WERI-Rb-1 (cell line): ENCODE results near the gene TEX54.
A peak's percentile ranks its signal among the peaks of the same experiment; 100 is the strongest.
"Not testable (repeated sequence)": the region's sequence is repeated elsewhere in the genome, so short reads cannot be mapped to it uniquely, and the experiment has no call there.

Experiments used
- DNase-seq: peaks from one replicate; pipeline ENCODE4 v3.0.0-alpha.2; 2020
- H3K27ac ChIP-seq: fragments of 250-450 bp; sonication (Bioruptor Pico); 2 replicates; pipeline ENCODE4 v1.5.1; 2020; ENCODE audit warnings: mild to moderate bottlenecking, moderate library complexity
- H3K27me3 ChIP-seq: fragments of 250-450 bp; sonication (Bioruptor Pico); 2 replicates; pipeline ENCODE4 v1.5.1; 2021; ENCODE audit warnings: mild to moderate bottlenecking, low read depth, moderate library complexity; ENCODE audit not compliant: insufficient read depth, severe bottlenecking
- H3K36me3 ChIP-seq: fragments of 250-450 bp; sonication (Bioruptor Pico); 2 replicates; pipeline ENCODE4 v1.5.1; 2020; ENCODE audit warnings: mild to moderate bottlenecking, moderate library complexity
- H3K4me3 ChIP-seq: 2 replicates; pipeline ENCODE4 v1.5.1; 2011; ENCODE audit warnings: low read depth, mild to moderate bottlenecking, control low read depth, low read length
- H3K9me3 ChIP-seq: fragments of 250-450 bp; sonication (Bioruptor Pico); 2 replicates; pipeline ENCODE4 v1.5.1; 2021; ENCODE audit warnings: mild to moderate bottlenecking, moderate library complexity; ENCODE audit not compliant: severe bottlenecking
- TF ChIP-seq, protein P1 (sequence below): IDR thresholded peaks from 2 replicates; pipeline ENCODE4 v1.5.1; 2011; ENCODE audit warnings: low read depth, mild to moderate bottlenecking, control low read depth, inconsistent platforms, low read length

TEX54 gene

DNA sequence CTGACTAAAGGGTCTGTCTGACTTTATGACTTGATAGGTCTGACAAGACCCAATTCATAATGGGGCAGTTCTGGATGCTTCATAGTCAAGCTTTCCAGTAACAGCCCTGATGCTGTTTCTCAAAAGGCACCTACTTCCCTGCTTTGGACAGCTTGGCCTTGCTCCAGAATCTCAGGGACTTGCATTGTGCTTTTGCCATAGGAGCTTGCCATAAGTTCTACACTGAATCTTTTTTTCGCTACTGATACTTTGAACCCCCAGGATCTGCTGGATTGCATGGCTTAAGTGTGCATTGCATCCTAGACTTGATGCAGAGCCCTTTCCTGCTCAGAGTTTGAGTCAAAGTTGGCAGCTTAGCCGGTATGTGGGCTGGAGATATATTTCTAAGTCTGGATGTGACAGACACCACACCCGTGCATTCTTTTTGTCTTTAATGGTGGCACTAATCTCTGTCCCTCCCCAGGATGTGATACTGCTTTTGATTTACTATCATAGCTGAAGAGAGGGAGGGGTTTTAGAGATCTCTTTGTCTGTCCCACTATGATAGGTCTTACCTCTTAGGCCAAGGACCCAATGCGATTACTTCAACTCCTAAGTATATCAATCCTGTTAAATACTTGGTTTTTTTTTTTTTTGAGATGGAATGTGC lies 31.2 kb upstream of the TEX54 start:
- Histone ChIP-seq H3K9me3 (no peaks in the 10 kb centered on the region), H3K27ac (no peak overlapping the region), H3K27me3 (no peaks in the 10 kb centered on the region), H3K36me3 (peaks cover 51% of the 10 kb centered on the region), H3K4me3 (no peak overlapping the region)
- no peak for DNase-seq
- TF ChIP-seq, protein P1, sequence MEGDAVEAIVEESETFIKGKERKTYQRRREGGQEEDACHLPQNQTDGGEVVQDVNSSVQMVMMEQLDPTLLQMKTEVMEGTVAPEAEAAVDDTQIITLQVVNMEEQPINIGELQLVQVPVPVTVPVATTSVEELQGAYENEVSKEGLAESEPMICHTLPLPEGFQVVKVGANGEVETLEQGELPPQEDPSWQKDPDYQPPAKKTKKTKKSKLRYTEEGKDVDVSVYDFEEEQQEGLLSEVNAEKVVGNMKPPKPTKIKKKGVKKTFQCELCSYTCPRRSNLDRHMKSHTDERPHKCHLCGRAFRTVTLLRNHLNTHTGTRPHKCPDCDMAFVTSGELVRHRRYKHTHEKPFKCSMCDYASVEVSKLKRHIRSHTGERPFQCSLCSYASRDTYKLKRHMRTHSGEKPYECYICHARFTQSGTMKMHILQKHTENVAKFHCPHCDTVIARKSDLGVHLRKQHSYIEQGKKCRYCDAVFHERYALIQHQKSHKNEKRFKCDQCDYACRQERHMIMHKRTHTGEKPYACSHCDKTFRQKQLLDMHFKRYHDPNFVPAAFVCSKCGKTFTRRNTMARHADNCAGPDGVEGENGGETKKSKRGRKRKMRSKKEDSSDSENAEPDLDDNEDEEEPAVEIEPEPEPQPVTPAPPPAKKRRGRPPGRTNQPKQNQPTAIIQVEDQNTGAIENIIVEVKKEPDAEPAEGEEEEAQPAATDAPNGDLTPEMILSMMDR = no peak

DNA sequence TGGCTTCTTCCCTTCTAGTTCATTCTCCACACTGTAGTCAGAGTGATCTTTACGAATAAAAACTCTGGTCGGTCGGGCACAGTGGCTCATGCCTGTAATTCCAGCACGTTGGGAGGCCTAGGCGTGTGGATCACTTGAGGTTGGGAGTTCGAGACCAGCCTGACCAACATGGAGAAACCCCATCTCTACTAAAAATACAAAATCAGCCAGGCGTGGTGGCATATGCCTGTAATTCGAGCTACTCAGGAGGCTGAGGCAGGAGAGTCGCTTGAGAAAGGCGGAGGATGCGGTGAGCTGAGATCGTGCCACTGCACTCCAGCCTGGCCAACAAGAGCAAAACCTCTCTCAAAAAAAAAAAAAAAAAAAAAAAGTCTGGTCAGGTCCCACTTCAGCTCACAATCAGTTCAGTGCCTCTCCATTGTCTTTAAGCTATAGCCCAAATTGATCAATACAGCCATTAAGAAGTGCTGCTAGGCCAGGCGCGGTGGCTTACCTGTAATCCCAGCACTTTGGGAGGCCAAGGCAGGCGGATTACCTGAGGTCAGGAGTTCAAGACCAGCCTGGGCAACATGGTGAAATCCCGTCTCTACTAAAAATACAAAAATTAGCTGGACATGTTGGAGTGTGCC lies 29.0 kb upstream of the TEX54 start:
- Histone ChIP-seq H3K36me3 (peaks cover 41% of the 10 kb centered on the region), H3K27ac (peak overlapping the region; percentile 92)
- not testable (repeated sequence) for H3K4me3 ChIP-seq

DNA sequence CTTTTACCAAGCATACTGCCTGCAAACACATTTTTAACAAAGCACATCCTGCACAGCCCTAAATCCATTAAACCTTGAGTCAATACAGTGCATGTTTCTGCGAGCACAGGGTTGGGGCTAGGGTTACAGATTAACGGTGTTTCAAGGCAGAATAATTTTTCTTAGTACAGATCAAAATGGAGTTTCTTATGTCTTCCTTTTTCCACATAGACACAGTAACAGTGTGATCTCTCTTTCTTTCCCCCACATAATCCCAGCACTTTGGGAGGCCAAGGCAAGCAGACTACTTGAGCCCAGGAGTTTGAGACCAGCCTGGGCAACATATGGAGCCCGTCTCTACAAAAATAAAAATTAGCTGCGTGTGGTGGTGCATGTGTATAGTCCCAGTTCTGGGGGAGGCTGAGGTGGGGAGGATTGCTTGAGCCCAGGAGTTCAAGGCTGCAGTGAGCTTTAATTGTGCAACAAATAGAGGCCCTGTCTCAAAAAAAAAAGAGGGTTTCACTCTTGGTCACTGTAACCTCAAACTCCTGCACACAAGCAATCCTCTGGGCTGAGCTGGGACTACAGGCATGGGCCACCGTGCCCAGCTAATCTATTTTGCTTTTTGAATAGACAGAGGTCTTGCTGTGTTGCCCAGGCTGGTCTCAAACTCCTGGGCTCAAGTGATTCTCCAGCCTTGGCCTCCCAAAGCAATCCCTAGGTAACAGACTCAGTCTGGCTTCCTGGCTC lies 28.4 kb upstream of the TEX54 start:
- peak overlapping the region; percentile 92 for H3K27ac ChIP-seq

More for the DNA sequence above, 29.0 kb upstream of the TEX54 start:
- H3K9me3 ChIP-seq, H3K27me3 ChIP-seq: not testable (repeated sequence)
- DNase-seq = peak; percentile 54

DNA sequence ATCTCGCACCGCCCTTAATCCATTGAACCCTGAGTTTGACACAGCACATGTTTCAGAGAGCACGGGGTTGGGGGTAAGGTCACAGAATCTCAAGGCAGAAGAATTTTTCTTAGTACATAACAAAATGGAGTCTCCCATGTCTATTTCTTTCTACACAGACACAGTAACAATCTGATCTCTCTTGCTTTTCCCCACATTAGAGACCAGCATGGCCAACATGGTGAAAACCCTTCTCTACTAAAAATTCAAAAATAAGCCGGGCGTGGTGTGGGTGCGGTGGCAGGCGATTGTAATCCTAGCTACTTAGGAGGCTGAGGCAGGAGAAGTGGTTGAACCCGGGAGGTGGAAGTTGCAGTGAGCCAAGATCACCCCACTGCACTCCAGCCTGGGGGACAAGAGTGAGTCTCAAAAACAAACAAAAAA lies 26.7 kb upstream of the TEX54 start:
- peak overlapping the region; percentile 92 for H3K27ac ChIP-seq
- DNase-seq, H3K4me3 ChIP-seq, H3K27me3 ChIP-seq, H3K9me3 ChIP-seq: not testable (repeated sequence)
- peaks cover 39% of the 10 kb centered on the region for H3K36me3 ChIP-seq

More for the DNA sequence above, 28.4 kb upstream of the TEX54 start:
- H3K36me3 ChIP-seq = peaks cover 35% of the 10 kb centered on the region
- 0 out of 2 replicates have a peak overlapping the region, but pooled peaks have one; percentile 5 for H3K4me3 ChIP-seq
- no peaks in the 10 kb centered on the region for H3K27me3 ChIP-seq
- H3K9me3 ChIP-seq = no peaks in the 10 kb centered on the region
- TF ChIP-seq, protein P1 = no peak
- DNase-seq = no peak

DNA sequence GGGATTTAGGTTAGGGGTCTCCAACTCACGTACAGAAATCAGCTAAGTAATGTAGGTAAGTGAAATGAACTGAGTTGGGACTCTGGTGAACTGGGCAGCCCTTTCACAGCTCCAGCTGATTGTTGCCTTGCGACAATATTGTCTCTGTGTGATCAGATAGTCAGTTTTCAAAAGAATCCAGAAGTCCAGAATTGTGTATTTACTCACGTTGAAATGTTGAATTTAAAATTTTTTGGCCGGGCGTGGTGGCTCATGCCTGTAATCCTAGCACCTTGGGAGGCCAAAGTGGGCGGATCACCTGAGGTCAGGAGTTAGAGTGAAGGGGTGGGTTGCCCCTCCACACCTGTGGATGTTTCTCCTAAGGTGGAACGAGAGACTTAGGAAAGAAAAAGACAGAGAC lies 25.6 kb upstream of the TEX54 start:
- Histone ChIP-seq H3K27ac (peak overlapping the region; percentile 92), H3K9me3 (no peaks in the 10 kb centered on the region), H3K36me3 (peaks cover 48% of the 10 kb centered on the region), H3K4me3 (peak overlapping the region; percentile 91), H3K27me3 (no peaks in the 10 kb centered on the region)
- no peak for DNase-seq
- TF ChIP-seq, protein P1 = no peak

DNA sequence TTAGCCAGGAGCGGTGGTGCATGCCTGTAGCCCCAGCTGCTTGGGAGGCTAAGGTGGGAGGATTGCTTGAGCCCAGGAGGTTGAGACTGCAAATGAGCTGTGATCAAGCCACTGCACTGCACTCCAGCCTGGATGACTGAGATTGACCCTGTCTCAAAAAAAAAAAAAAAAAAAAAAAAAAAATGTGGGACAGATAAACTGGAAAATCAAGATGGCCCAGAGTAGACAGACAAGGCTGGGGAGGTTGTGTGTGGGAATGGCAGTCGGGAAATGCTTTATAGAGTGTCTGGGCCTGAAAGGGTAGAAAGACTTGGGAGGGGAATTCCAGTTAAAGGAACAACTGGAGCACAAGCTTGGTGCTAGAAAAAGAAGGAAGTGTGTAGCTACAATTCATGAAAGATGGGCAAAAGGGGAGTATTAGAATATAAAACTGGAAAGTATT lies 24.9 kb upstream of the TEX54 start:
- Histone ChIP-seq H3K4me3 (peak overlapping the region; percentile 91), H3K36me3 (peaks cover 49% of the 10 kb centered on the region), H3K9me3 (no peaks in the 10 kb centered on the region), H3K27ac (peak overlapping the region; percentile 92), H3K27me3 (no peaks in the 10 kb centered on the region)
- TF ChIP-seq, protein P1 = no peak
- DNase-seq = no peak
